ENCODE results near the gene ITGB8. TPM values are rescaled to one million over a fixed set of nuclear protein-coding genes. Genes with fewer than 3 reads are reported as not detected.

ITGB8 gene
- total and polyA plus RNA-seq, 4 donors, result 0.16 to 2.8 (median 0.51) TPM

- no peak overlapping the region for H3K4me3 ChIP-seq (ENCODE audit: low read depth in 1 of 3, low read length in 3 of 3)
- 82% methylated on average over 2 of the region's 2 CpGs for WGBS
- no peaks in the 10 kb centered on the region for H3K4me1 ChIP-seq (ENCODE audit: control insufficient read depth in 4 of 4, insufficient read depth in 4 of 4, low read length in 3 of 4)
Observed at GRCh38 chr7:20283385-20283784, 47.3 kb upstream of the ITGB8 start.

GRCh38 chr7:20284003-20284770, 46.5 kb upstream of the ITGB8 start:
- no peaks in the 10 kb centered on the region for H3K36me3 ChIP-seq (ENCODE audit: control insufficient read depth in 4 of 4, insufficient read depth in 3 of 4, low read depth in 1 of 4, low read length in 3 of 4)
- no peak overlapping the region for H3K9ac ChIP-seq (ENCODE audit: low read depth in 1 of 2, low read length in 2 of 2)
- TF ChIP-seq ZBTB33 (IDR thresholded peaks at IDR 0.05) (no peak), EGR1 (IDR thresholded peaks at IDR 0.05; ENCODE audit: low read depth in 2 of 2) (no peak), HNF4A (conservative IDR thresholded peaks at IDR 0.05) (no peak), REST (IDR thresholded peaks at IDR 0.05) (no peak), FOXA1 (IDR thresholded peaks at IDR 0.05) (no peak), GABPA (IDR thresholded peaks at IDR 0.05 in 1 of 2, conservative IDR thresholded peaks at IDR 0.05 in 1 of 2) (no peak), CTCF (IDR thresholded peaks at IDR 0.05; ENCODE audit: low read depth, low read length, missing input control) (no peak), NR2F2 (IDR thresholded peaks at IDR 0.05) (no peak), RXRA (IDR thresholded peaks at IDR 0.05) (no peak), JUND (IDR thresholded peaks at IDR 0.05) (no peak), YY1 (IDR thresholded peaks at IDR 0.05) (no peak), FOXA2 (IDR thresholded peaks at IDR 0.05) (no peak), ATF3 (IDR thresholded peaks at IDR 0.05) (no peak), HNF4G (IDR thresholded peaks at IDR 0.05) (no peak), SP1 (IDR thresholded peaks at IDR 0.05) (no peak), TAF1 (conservative IDR thresholded peaks at IDR 0.05) (no peak), MAX (IDR thresholded peaks at IDR 0.05) (no peak), RAD21 (IDR thresholded peaks at IDR 0.05) (no peak)
- WGBS, result 71% methylated on average over 3 of the region's 3 CpGs
- no peak for DNase-seq (ENCODE audit: low spot score)
- H3K27me3 ChIP-seq (ENCODE audit: control insufficient read depth in 4 of 4, insufficient read depth in 4 of 4, low read length in 3 of 4), result no peaks in the 10 kb centered on the region
- H3K4me1 ChIP-seq (ENCODE audit: control insufficient read depth in 4 of 4, insufficient read depth in 4 of 4, low read length in 3 of 4), result no peaks in the 10 kb centered on the region
- no peak overlapping the region for H3K4me3 ChIP-seq (ENCODE audit: low read depth in 1 of 3, low read length in 3 of 3)
- H3K9me3 ChIP-seq (ENCODE audit: control insufficient read depth in 4 of 4, low read length in 3 of 4), result no peaks in the 10 kb centered on the region
- no peak overlapping the region for H3K27ac ChIP-seq (ENCODE audit: low read depth in 1 of 2, low read length in 2 of 2)

More at GRCh38 chr7:20283385-20283784, 47.3 kb upstream of the ITGB8 start:
- no peaks in the 10 kb centered on the region for H3K9me3 ChIP-seq (ENCODE audit: control insufficient read depth in 4 of 4, low read length in 3 of 4)
- no peak overlapping the region for H3K27ac ChIP-seq (ENCODE audit: low read depth in 1 of 2, low read length in 2 of 2)
- no peaks in the 10 kb centered on the region for H3K27me3 ChIP-seq (ENCODE audit: control insufficient read depth in 4 of 4, insufficient read depth in 4 of 4, low read length in 3 of 4)
- no peak for DNase-seq (ENCODE audit: low spot score)
- no peak overlapping the region for H3K9ac ChIP-seq (ENCODE audit: low read depth in 1 of 2, low read length in 2 of 2)
- no peaks in the 10 kb centered on the region for H3K36me3 ChIP-seq (ENCODE audit: control insufficient read depth in 4 of 4, insufficient read depth in 3 of 4, low read depth in 1 of 4, low read length in 3 of 4)
- TF ChIP-seq TAF1 (conservative IDR thresholded peaks at IDR 0.05) (no peak), HNF4G (IDR thresholded peaks at IDR 0.05) (no peak), RXRA (IDR thresholded peaks at IDR 0.05) (no peak), GABPA (IDR thresholded peaks at IDR 0.05 in 1 of 2, conservative IDR thresholded peaks at IDR 0.05 in 1 of 2) (no peak), MAX (IDR thresholded peaks at IDR 0.05) (no peak), YY1 (IDR thresholded peaks at IDR 0.05) (no peak), JUND (IDR thresholded peaks at IDR 0.05) (no peak)
